ENCODE data around the gene LKAAEAR1. TPM values are rescaled to one million over a fixed set of nuclear protein-coding genes. Genes with fewer than 3 reads are reported as not detected.

LKAAEAR1 gene
- polyA plus RNA-seq, 1 donor (not counting 4 experiments of a cell fraction or from before 2014, with no cell fraction given): not detected

DNA sequence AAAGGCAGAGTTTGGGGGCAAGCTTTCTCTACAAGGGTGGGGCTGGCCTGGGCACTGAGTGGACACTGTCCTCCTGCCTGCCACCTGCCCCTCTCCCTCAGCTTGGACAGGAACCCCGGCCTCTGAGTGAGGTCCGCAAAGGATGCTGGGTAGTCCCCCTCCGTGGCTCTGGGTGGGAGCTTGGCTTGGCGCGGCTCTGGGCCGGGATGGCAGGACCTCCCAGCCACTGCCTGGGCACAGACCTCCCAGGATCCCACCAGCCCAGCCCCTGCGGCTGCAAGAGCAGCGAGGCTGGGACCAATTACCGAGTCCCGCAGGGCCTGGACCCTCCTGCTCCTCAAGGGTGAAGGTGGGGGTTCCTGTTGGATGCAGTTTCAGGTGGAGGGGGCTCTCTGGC lies 31.9 kb downstream of the LKAAEAR1 start:
- Histone ChIP-seq H3K4me2 (ENCODE audit: control insufficient read depth, extremely low read depth, insufficient read depth, low read depth, low read length) (no peak overlapping the region), H3K27ac (ENCODE audit: control insufficient read depth, insufficient read depth, low read length) (no peak overlapping the region), H3K36me3 (ENCODE audit: control insufficient read depth in 2 of 2, extremely low read depth in 1 of 2, insufficient read depth in 2 of 2, low read length in 2 of 2) (no peaks in the 10 kb centered on the region), H3K4me3 (ENCODE audit: control insufficient read depth in 2 of 3, extremely low read depth in 1 of 3, insufficient read depth in 2 of 3, low read depth in 1 of 3, low read length in 3 of 3) (no peak overlapping the region), H3K9me3 (ENCODE audit: control insufficient read depth, low read depth, low read length) (no peaks in the 10 kb centered on the region), H2AFZ (ENCODE audit: control insufficient read depth, low read length) (no peak overlapping the region), H4K20me1 (ENCODE audit: control insufficient read depth, extremely low read depth, insufficient read depth, low read length) (peaks cover 2% of the 10 kb centered on the region), H3K4me1 (ENCODE audit: control insufficient read depth, extremely low read depth, insufficient read depth, low read length) (peaks cover 28% of the 10 kb centered on the region), H3K9me1 (ENCODE audit: control insufficient read depth, extremely low read depth, insufficient read depth, low read length) (no peaks in the 10 kb centered on the region), H3K27me3 (ENCODE audit: control insufficient read depth, extremely low read depth, insufficient read depth, low read length) (peaks cover 27% of the 10 kb centered on the region), H3K79me2 (ENCODE audit: control insufficient read depth, insufficient read depth, low read length) (no peaks in the 10 kb centered on the region), H3K9ac (ENCODE audit: control insufficient read depth, extremely low read depth, insufficient read depth, low read length) (no peak overlapping the region)
- dilution Hi-C loops (cut with MboI; ENCODE audit: extremely low pct_ligation_motif_present, low sequenced_read_pairs): no loop called here
- FAIRE-seq (no peak), DNase-seq (ENCODE audit: low read depth, low spot score) (no peak)
- TF ChIP-seq, protein P1, sequence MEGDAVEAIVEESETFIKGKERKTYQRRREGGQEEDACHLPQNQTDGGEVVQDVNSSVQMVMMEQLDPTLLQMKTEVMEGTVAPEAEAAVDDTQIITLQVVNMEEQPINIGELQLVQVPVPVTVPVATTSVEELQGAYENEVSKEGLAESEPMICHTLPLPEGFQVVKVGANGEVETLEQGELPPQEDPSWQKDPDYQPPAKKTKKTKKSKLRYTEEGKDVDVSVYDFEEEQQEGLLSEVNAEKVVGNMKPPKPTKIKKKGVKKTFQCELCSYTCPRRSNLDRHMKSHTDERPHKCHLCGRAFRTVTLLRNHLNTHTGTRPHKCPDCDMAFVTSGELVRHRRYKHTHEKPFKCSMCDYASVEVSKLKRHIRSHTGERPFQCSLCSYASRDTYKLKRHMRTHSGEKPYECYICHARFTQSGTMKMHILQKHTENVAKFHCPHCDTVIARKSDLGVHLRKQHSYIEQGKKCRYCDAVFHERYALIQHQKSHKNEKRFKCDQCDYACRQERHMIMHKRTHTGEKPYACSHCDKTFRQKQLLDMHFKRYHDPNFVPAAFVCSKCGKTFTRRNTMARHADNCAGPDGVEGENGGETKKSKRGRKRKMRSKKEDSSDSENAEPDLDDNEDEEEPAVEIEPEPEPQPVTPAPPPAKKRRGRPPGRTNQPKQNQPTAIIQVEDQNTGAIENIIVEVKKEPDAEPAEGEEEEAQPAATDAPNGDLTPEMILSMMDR (optimal IDR thresholded peaks at IDR 0.05 in 1 of 3, IDR thresholded peaks at IDR 0.05 in 1 of 3, conservative IDR thresholded peaks at IDR 0.05 in 1 of 3; ENCODE audit: extremely low read depth in 1 of 3, insufficient read depth in 2 of 3, low read length in 3 of 3): no peak
- no peak for TF ChIP-seq EZH2 (IDR thresholded peaks at IDR 0.05; ENCODE audit: low read length)

DNA sequence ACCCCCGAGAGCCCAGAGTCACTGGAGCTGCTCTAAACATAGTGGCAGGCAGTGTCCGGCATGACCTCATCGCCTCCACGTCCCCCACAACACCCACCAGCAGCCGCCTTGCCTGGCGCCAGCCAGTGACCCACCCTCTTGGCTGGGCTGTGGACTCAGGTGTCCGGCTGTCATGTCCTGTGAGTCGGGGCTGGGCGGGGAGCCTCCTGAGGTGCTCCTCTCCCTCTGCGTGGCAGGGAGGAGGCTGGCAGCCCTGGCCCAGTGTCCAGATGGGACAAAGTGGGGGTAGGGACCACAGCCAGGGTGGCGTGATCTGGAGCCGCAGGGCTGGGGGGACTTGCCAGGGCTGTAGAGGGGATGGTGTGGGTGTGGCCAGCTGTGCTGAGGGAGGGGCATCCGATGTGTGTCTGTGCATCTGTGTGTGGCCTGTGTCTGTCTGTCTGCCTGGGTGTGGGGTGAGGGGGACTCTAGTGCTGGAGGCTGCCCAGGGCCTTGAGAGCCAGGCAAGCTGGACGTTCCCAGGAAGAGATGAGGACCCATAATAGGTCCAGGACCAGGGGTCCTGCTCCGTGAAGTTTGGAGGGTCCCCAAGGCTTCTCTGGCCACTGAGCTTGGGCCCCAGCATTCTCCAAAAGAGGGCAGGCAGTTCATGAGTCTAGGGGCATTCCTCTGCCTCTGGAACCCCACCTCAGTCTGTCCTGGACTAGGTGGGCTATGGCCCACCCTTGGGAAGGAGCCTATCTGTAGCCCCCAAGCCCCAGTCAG lies 32.5 kb downstream of the LKAAEAR1 start:
- peaks cover 28% of the 10 kb centered on the region for H3K4me1 ChIP-seq (ENCODE audit: control insufficient read depth, extremely low read depth, insufficient read depth, low read length)

More for the DNA sequence above, 32.5 kb downstream of the LKAAEAR1 start:
- TF ChIP-seq, protein P1 (optimal IDR thresholded peaks at IDR 0.05 in 1 of 3, IDR thresholded peaks at IDR 0.05 in 1 of 3, conservative IDR thresholded peaks at IDR 0.05 in 1 of 3; ENCODE audit: extremely low read depth in 1 of 3, insufficient read depth in 2 of 3, low read length in 3 of 3): no peak
- no peak for TF ChIP-seq EZH2 (IDR thresholded peaks at IDR 0.05; ENCODE audit: low read length)
- dilution Hi-C loops (cut with MboI; ENCODE audit: extremely low pct_ligation_motif_present, low sequenced_read_pairs): no loop called here
- Histone ChIP-seq H4K20me1 (ENCODE audit: control insufficient read depth, extremely low read depth, insufficient read depth, low read length) (peaks cover 2% of the 10 kb centered on the region), H3K79me2 (ENCODE audit: control insufficient read depth, insufficient read depth, low read length) (no peaks in the 10 kb centered on the region), H3K9ac (ENCODE audit: control insufficient read depth, extremely low read depth, insufficient read depth, low read length) (no peak overlapping the region), H3K9me1 (ENCODE audit: control insufficient read depth, extremely low read depth, insufficient read depth, low read length) (no peaks in the 10 kb centered on the region), H3K4me3 (ENCODE audit: control insufficient read depth in 2 of 3, extremely low read depth in 1 of 3, insufficient read depth in 2 of 3, low read depth in 1 of 3, low read length in 3 of 3) (no peak overlapping the region), H3K27ac (ENCODE audit: control insufficient read depth, insufficient read depth, low read length) (no peak overlapping the region), H3K27me3 (ENCODE audit: control insufficient read depth, extremely low read depth, insufficient read depth, low read length) (peaks cover 33% of the 10 kb centered on the region), H2AFZ (ENCODE audit: control insufficient read depth, low read length) (no peak overlapping the region), H3K36me3 (ENCODE audit: control insufficient read depth in 2 of 2, extremely low read depth in 1 of 2, insufficient read depth in 2 of 2, low read length in 2 of 2) (no peaks in the 10 kb centered on the region), H3K9me3 (ENCODE audit: control insufficient read depth, low read depth, low read length) (no peaks in the 10 kb centered on the region), H3K4me2 (ENCODE audit: control insufficient read depth, extremely low read depth, insufficient read depth, low read depth, low read length) (no peak overlapping the region)
- DNase-seq (ENCODE audit: low read depth, low spot score) (no peak), FAIRE-seq (no peak)
